ENCODE data around the gene RSPH6A.

DNA sequence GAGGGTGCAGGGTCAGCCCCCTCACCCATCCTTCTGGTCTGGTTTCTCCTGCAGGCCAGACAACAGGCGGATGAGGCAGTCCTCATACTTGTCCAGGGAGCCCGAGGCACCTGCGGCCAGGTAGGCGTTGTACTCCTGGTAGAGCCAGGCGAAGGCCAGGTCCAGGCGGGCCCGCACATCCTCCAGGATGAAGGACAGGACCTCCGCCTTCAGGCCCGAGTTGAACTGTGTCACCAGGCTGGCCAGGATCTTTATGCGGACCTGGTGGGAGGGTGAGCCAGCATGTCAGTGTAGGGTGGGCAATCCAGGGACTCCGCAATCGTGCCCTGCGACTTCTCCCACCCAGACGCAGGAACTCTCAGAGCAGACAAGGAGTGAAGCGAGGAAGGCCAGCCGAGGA is 13.8 kb upstream of the RSPH6A start:
- no peak for TF ChIP-seq POLR2A (IDR thresholded peaks at IDR 0.05)
- TF ChIP-seq, protein P1, sequence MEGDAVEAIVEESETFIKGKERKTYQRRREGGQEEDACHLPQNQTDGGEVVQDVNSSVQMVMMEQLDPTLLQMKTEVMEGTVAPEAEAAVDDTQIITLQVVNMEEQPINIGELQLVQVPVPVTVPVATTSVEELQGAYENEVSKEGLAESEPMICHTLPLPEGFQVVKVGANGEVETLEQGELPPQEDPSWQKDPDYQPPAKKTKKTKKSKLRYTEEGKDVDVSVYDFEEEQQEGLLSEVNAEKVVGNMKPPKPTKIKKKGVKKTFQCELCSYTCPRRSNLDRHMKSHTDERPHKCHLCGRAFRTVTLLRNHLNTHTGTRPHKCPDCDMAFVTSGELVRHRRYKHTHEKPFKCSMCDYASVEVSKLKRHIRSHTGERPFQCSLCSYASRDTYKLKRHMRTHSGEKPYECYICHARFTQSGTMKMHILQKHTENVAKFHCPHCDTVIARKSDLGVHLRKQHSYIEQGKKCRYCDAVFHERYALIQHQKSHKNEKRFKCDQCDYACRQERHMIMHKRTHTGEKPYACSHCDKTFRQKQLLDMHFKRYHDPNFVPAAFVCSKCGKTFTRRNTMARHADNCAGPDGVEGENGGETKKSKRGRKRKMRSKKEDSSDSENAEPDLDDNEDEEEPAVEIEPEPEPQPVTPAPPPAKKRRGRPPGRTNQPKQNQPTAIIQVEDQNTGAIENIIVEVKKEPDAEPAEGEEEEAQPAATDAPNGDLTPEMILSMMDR (IDR thresholded peaks at IDR 0.05) = no peak
